HCT116 (cell line): ENCODE results near the gene CDYL.

Experiments used
- CTCF ChIP-seq, 3 experiments: fragments of 200-600 bp in 1 of 3; sonication (generic) in 1 of 3; IDR thresholded peaks in 2 of 3; conservative IDR thresholded peaks in 1 of 3; 2 replicates each; pipeline ENCODE4 v1.5.1; 2012 to 2017; ENCODE audit warnings: low read depth in 2 of 3, low read length in 2 of 3, antibody characterized with exemption in 1 of 3, borderline replicate concordance in 1 of 3, control low read depth in 1 of 3, mild to moderate bottlenecking in 1 of 3, mixed read lengths in 1 of 3, mixed run types in 1 of 3, moderate library complexity in 1 of 3; ENCODE audit not compliant: insufficient read depth in 1 of 3
- ELF1 ChIP-seq: IDR thresholded peaks from 2 replicates; pipeline ENCODE4 v1.6.1; 2012; ENCODE audit warnings: low read depth, borderline replicate concordance
- EZH2 ChIP-seq: fragments of 200-600 bp; sonication (generic); IDR thresholded peaks from 2 replicates; pipeline ENCODE4 v1.6.1; 2017; ENCODE audit warnings: antibody characterized with exemption, mixed run types
- MAX ChIP-seq: IDR thresholded peaks from 2 replicates; pipeline ENCODE4 v1.6.1; 2012
- POLR2A ChIP-seq: IDR thresholded peaks from 2 replicates; pipeline ENCODE4 v1.7.0; 2011; ENCODE audit warnings: borderline replicate concordance; ENCODE audit not compliant: insufficient read depth, insufficient read length; ENCODE audit errors: extremely low read depth
- POLR2AphosphoS5 ChIP-seq: IDR thresholded peaks from 2 replicates; pipeline ENCODE4 v1.6.1; 2011; ENCODE audit warnings: mild to moderate bottlenecking, low read depth, low read length, moderate library complexity
- RAD21 ChIP-seq: IDR thresholded peaks from 2 replicates; pipeline ENCODE4 v1.6.1; 2012; ENCODE audit warnings: low read depth, mild to moderate bottlenecking
- SIN3A ChIP-seq: IDR thresholded peaks from 2 replicates; pipeline ENCODE4 v1.6.1; 2012; ENCODE audit warnings: low read depth
- SRF ChIP-seq: IDR thresholded peaks from 2 replicates; pipeline ENCODE4 v1.6.1; 2012; ENCODE audit warnings: low read depth
- TCF7L2 ChIP-seq: IDR thresholded peaks from 2 replicates; pipeline ENCODE4 v1.7.0; 2011; ENCODE audit warnings: borderline replicate concordance, inconsistent platforms; ENCODE audit not compliant: insufficient read depth, insufficient read length; ENCODE audit errors: extremely low read depth
- ZNF274 ChIP-seq: fragments of 200-500 bp; sonication (Bioruptor generic); IDR thresholded peaks from 2 replicates; pipeline ENCODE4 v1.6.1; 2014; ENCODE audit warnings: mild to moderate bottlenecking, low read depth, low read length, inconsistent platforms

DNA sequence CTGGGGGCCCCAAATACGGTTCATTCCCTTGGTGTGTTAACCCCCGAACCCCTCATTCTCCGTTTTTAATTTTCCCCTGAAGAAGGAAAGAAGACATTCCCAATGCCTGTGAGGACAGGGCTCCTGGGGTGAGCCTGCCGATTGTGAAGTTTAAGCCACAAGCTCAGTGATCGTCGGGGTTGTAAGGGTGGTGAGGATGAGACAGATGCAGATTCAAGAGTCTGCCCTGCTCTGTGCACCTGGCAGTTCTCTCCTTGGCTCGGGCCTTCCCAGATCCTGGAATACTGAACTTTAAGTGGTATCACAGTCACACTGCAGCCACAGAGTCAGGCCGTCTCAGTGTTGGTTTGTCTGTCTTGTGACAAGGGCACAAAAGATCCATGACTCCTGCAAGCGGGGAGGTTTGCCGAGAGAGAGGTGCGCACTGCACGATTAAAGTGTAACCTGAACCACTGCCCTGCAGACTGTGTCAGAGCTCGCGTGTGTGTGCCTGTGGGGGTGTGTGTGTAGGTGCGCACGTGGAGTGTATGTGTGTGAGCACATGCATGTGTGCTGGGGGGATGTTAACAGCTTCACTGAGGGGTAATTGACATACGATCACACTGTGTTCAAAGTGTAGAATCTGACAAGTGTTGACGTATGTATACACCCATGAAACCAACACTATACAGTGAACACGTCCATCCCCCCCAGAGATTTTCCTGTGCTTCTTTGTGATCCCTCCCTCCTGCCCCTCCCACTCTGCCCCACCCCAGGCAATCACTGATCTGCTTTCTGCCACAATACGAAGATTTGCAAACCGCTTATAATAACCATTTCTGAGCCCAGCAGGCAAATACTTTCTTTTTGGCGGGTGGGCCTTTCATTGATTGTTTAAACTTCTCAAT lies 188.7 kb downstream of the CDYL start:
- TF ChIP-seq POLR2A (no peak), MAX (no peak), CTCF (IDR thresholded peaks at IDR 0.05 in 2 of 3, conservative IDR thresholded peaks at IDR 0.05 in 1 of 3; ENCODE audit: borderline replicate concordance in 1 of 3, insufficient read depth in 1 of 3, low read depth in 2 of 3, low read length in 2 of 3) (no peak), SRF (no peak), RAD21 (no peak), TCF7L2 (no peak), ZNF274 (no peak), EZH2 (no peak), POLR2AphosphoS5 (no peak), SIN3A (no peak), ELF1 (no peak)
